NT2/D1 (cell line): ENCODE measurements around the gene SLC25A43.

Experiments used
- SUZ12 ChIP-seq: IDR thresholded peaks from 2 replicates; pipeline ENCODE4 v1.6.1; 2011; ENCODE audit not compliant: insufficient read length, insufficient read depth; ENCODE audit errors: extremely low read depth
- YY1 ChIP-seq: IDR thresholded peaks from 2 replicates; pipeline ENCODE4 v1.6.1; 2011; ENCODE audit not compliant: insufficient read length, insufficient read depth
- ZNF274 ChIP-seq: IDR thresholded peaks from 2 replicates; pipeline ENCODE4 v1.6.1; 2011; ENCODE audit warnings: mild to moderate bottlenecking, low read depth, low read length

DNA sequence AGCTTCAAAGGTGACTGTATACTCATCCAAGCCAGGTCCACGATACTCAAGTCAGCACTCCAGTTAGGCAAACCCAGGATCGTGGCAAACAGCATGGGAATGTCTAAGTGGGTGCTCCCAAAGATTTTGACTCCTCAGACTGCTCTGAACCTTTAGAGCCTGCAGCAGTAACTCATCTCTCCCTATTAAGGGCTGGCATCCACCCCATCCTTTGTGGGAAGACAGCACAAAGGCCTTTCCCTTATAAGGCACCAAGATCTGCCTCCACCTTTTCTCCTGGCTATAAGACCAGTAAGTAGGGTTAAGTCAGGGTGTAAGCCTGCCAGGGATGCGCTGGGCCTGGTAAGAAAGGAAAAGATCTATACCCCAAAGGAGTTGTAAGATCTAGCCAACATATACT lies 23.6 kb upstream of the SLC25A43 start:
- TF ChIP-seq YY1 (no peak), ZNF274 (no peak), SUZ12 (no peak)
